H9 (cell line): Measurements from ENCODE around the gene CACNA1A. TPM values are rescaled to one million over a fixed set of nuclear protein-coding genes. Genes with fewer than 3 reads are reported as not detected.

Experiments
- DNase-seq: peaks from one replicate; pipeline ENCODE4 v3.0.0-alpha.2; 2017
- H2AFZ ChIP-seq: one replicate; pipeline ENCODE4 v1.6.1; 2013; ENCODE audit warnings: mild to moderate bottlenecking, low read length, control low read depth, moderate library complexity
- H2AK5ac ChIP-seq: 2 replicates; pipeline ENCODE4 v1.6.1; 2013; ENCODE audit warnings: low read length, control low read depth, mixed read lengths; ENCODE audit not compliant: insufficient read length
- H2BK120ac ChIP-seq: one replicate; pipeline ENCODE4 v1.6.1; 2013; ENCODE audit warnings: low read depth, mild to moderate bottlenecking, low read length, control low read depth, inconsistent platforms; ENCODE audit not compliant: poor library complexity, severe bottlenecking
- H2BK12ac ChIP-seq: 2 replicates; pipeline ENCODE4 v1.6.1; 2013; ENCODE audit warnings: low read length, control low read depth, mixed read lengths, low read depth; ENCODE audit not compliant: insufficient read length
- H2BK15ac ChIP-seq: 2 replicates; pipeline ENCODE4 v1.6.1; 2013; ENCODE audit warnings: low read depth, low read length, control low read depth
- H2BK20ac ChIP-seq: one replicate; pipeline ENCODE4 v1.6.1; 2013; ENCODE audit warnings: low read depth, mild to moderate bottlenecking, low read length, control low read depth, inconsistent platforms; ENCODE audit not compliant: poor library complexity, severe bottlenecking
- H2BK5ac ChIP-seq: 2 replicates; pipeline ENCODE4 v1.6.1; 2013; ENCODE audit warnings: low read length, control low read depth, mixed read lengths; ENCODE audit not compliant: insufficient read length
- H3K14ac ChIP-seq: 2 replicates; pipeline ENCODE4 v1.6.1; 2013; ENCODE audit warnings: low read length, control low read depth; ENCODE audit not compliant: insufficient read depth
- H3K18ac ChIP-seq: 2 replicates; pipeline ENCODE4 v1.6.1; 2013; ENCODE audit warnings: low read depth, mild to moderate bottlenecking, mixed read lengths, low read length, control low read depth; ENCODE audit not compliant: insufficient read length
- H3K23ac ChIP-seq: 2 replicates; pipeline ENCODE4 v1.6.1; 2013; ENCODE audit warnings: low read length, control low read depth, mixed read lengths, low read depth; ENCODE audit not compliant: insufficient read length
- H3K23me2 ChIP-seq: 2 replicates; pipeline ENCODE4 v1.6.1; 2013; ENCODE audit warnings: low read depth, mild to moderate bottlenecking, mixed read lengths, low read length, control low read depth; ENCODE audit not compliant: insufficient read length, poor library complexity, severe bottlenecking
- H3K27ac ChIP-seq: 2 replicates; pipeline ENCODE4 v1.5.1; 2013; ENCODE audit warnings: low read length, control low read depth, mixed read lengths, low read depth; ENCODE audit not compliant: insufficient read length
- H3K27me3 ChIP-seq: 2 replicates; pipeline ENCODE4 v1.6.1; 2013; ENCODE audit warnings: low read length, control low read depth, inconsistent platforms; ENCODE audit not compliant: insufficient read depth
- H3K4ac ChIP-seq: 2 replicates; pipeline ENCODE4 v1.6.1; 2013; ENCODE audit warnings: low read depth, mild to moderate bottlenecking, control low read depth, inconsistent platforms, low read length, moderate library complexity
- H3K4me1 ChIP-seq: 2 replicates; pipeline ENCODE4 v1.6.1; 2013; ENCODE audit warnings: low read length, control low read depth, inconsistent platforms; ENCODE audit not compliant: insufficient read depth
- H3K4me2 ChIP-seq: 2 replicates; pipeline ENCODE4 v1.6.1; 2013; ENCODE audit warnings: low read length, control low read depth, mixed read lengths; ENCODE audit not compliant: insufficient read length, insufficient read depth
- H3K56ac ChIP-seq: 2 replicates; pipeline ENCODE4 v1.6.1; 2013; ENCODE audit warnings: low read depth, mild to moderate bottlenecking, mixed read lengths, low read length, control low read depth; ENCODE audit not compliant: insufficient read length
- H3K79me1 ChIP-seq: 2 replicates; pipeline ENCODE4 v1.6.1; 2013; ENCODE audit warnings: low read depth, mild to moderate bottlenecking, moderate library complexity, low read length, control low read depth, inconsistent platforms; ENCODE audit not compliant: insufficient read depth, poor library complexity, severe bottlenecking
- H3K79me2 ChIP-seq: 2 replicates; pipeline ENCODE4 v1.6.1; 2013; ENCODE audit warnings: low read length, control low read depth, inconsistent platforms; ENCODE audit not compliant: insufficient read depth
- H3K9ac ChIP-seq: 2 replicates; pipeline ENCODE4 v1.6.1; 2013; ENCODE audit warnings: low read length, control low read depth, mixed read lengths; ENCODE audit not compliant: insufficient read length; ENCODE audit errors: extremely low read depth
- H3K9me3 ChIP-seq: one replicate; pipeline ENCODE4 v1.6.1; 2013; ENCODE audit warnings: low read depth, low read length, inconsistent platforms; ENCODE audit not compliant: control insufficient read depth
- H3T11ph ChIP-seq: one replicate; pipeline ENCODE4 v1.6.1; 2013; ENCODE audit warnings: mild to moderate bottlenecking, low read length, control low read depth, inconsistent platforms
- H4K20me1 ChIP-seq: one replicate; pipeline ENCODE4 v1.6.1; 2013; ENCODE audit not compliant: control insufficient read depth, insufficient read length, insufficient read depth
- H4K5ac ChIP-seq: 2 replicates; pipeline ENCODE4 v1.6.1; 2013; ENCODE audit warnings: low read depth, mild to moderate bottlenecking, mixed read lengths, low read length, control low read depth; ENCODE audit not compliant: insufficient read length
- H4K8ac ChIP-seq: replicated peaks from 2 replicates; pipeline ENCODE4 v1.6.1; 2013; ENCODE audit warnings: low read length, control low read depth, mixed read lengths, low read depth; ENCODE audit not compliant: insufficient read length
- H4K91ac ChIP-seq: 2 replicates; pipeline ENCODE4 v1.6.1; 2013; ENCODE audit warnings: low read depth, mild to moderate bottlenecking, moderate library complexity, mixed read lengths, low read length, control low read depth; ENCODE audit not compliant: insufficient read length
- H3K27ac Mint-ChIP-seq, 3 experiments: 2 replicates in 2 of 3; 3 replicates in 1 of 3; pipeline ENCODE4 v1.8.0; 2020 to 2021; ENCODE audit warnings: mixed read lengths in 3 of 3, mild to moderate bottlenecking in 1 of 3, moderate library complexity in 1 of 3
- H3K27me3 Mint-ChIP-seq: 2 replicates; pipeline ENCODE4 v1.8.0; 2021; ENCODE audit warnings: low read depth, mild to moderate bottlenecking, moderate library complexity, mixed read lengths
- H3K36me3 Mint-ChIP-seq, 3 experiments: 2 replicates in 2 of 3; 3 replicates in 1 of 3; pipeline ENCODE4 v1.8.0; 2020 to 2021; ENCODE audit warnings: low read depth in 3 of 3, mixed read lengths in 3 of 3; ENCODE audit not compliant: insufficient read depth in 1 of 3
- H3K4me1 Mint-ChIP-seq, 2 experiments: 2 replicates each; pipeline ENCODE4 v1.8.0; 2020; ENCODE audit warnings: mixed read lengths in 2 of 2
- H3K4me3 Mint-ChIP-seq, 2 experiments: 2 replicates in 1 of 2; 3 replicates in 1 of 2; pipeline ENCODE4 v1.8.0; 2020 to 2021; ENCODE audit warnings: mild to moderate bottlenecking in 2 of 2, mixed read lengths in 2 of 2, moderate library complexity in 1 of 2
- H3K9me3 Mint-ChIP-seq, 2 experiments: 2 replicates in 1 of 2; 3 replicates in 1 of 2; pipeline ENCODE4 v1.8.0; 2020; ENCODE audit warnings: mild to moderate bottlenecking in 2 of 2, mixed read lengths in 2 of 2, moderate library complexity in 1 of 2
- CTCF ChIP-seq: fragments of 200-600 bp; sonication (generic); conservative IDR thresholded peaks from 3 replicates; pipeline ENCODE4 v1.8.0; 2021; ENCODE audit warnings: antibody characterized with exemption, mild to moderate bottlenecking
- WGBS: extraction: QIAGEN DNeasy Blood & Tissue Kit; methylation state at CpG from one replicate; pipeline ENCODE4 v1.1.7; 2013; ENCODE audit warnings: missing lambda C conversion rate, low lambda C conversion rate, mixed read lengths; ENCODE audit not compliant: insufficient read length; ENCODE audit errors: extremely low coverage; 5-methylcytosine and 5-hydroxymethylcytosine counted together
- total RNA-seq: library from RNA; stranded (reverse); gene quantifications from 2 replicates; pipeline ENCODE4 v1.2.1, GENCODE V29; 2021

The CACNA1A gene
- total RNA-seq, 1 experiment from 2014 or later, result 8.0 TPM

DNA sequence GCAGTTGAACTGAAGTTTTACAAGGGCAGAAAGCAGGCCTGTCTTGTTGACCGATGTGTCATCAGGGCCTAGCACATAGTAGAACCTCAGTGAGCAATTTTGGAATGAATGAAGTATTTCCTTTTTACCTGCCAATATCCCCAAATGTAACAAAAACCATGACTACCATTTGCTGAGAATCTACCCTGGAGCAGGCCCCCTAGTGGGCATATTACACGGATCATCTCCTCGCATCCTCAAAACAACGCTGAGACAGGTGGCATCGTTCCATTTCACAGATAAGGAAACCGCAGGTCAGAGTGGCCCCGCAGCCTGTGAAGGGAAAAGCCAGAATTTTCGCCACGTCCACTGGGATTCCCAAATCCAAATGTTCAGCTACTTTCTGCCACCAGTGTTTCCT, 77.9 kb downstream of the CACNA1A start:
- H3K79me2 ChIP-seq, result no peaks in the 10 kb centered on the region
- H3K4me1 Mint-ChIP-seq, result peaks cover 0 to 4% of the 10 kb centered on the region in 2 experiments; a peak in 2 of 4 replicates
- H3K4ac ChIP-seq, result no peak overlapping the region
- H3K14ac ChIP-seq, result no peak overlapping the region
- no peak overlapping the region for H3K4me2 ChIP-seq
- no peak overlapping the region for H3K4me3 Mint-ChIP-seq
- DNase-seq, result peak; percentile 38
- TF ChIP-seq CTCF, result peak; percentile 72
- no peak overlapping the region for H3K23ac ChIP-seq
- no peak overlapping the region for H2BK12ac ChIP-seq
- H3K9me3 Mint-ChIP-seq, result peaks cover 9 to 16% of the 10 kb centered on the region in 2 experiments
- peaks cover 3% of the 10 kb centered on the region for H3K9me3 ChIP-seq
- H3K23me2 ChIP-seq, result peaks cover 8% of the 10 kb centered on the region
- no peak overlapping the region for H3K27ac Mint-ChIP-seq
- no peak overlapping the region for H4K91ac ChIP-seq
- no peak overlapping the region for H3T11ph ChIP-seq
- H3K36me3 Mint-ChIP-seq, result peaks cover 0 to 7% (median 5%) of the 10 kb centered on the region in 3 experiments; a peak in 5 of 7 replicates
- H2BK20ac ChIP-seq, result no peak overlapping the region
- H3K27ac ChIP-seq, result no peak overlapping the region
- no peak overlapping the region for H2BK120ac ChIP-seq
- no peaks in the 10 kb centered on the region for H3K4me1 ChIP-seq
- H3K56ac ChIP-seq, result no peak overlapping the region
- H3K27me3 ChIP-seq, result no peaks in the 10 kb centered on the region
- H2AFZ ChIP-seq, result no peak overlapping the region
- H2BK15ac ChIP-seq, result no peak overlapping the region
- H4K20me1 ChIP-seq, result no peaks in the 10 kb centered on the region
- no peaks in the 10 kb centered on the region for H3K79me1 ChIP-seq
- H3K27me3 Mint-ChIP-seq, result peaks cover 5% of the 10 kb centered on the region
- no peak overlapping the region for H3K9ac ChIP-seq
- WGBS, result no CpG with 5 or more reads among the region's 9 CpGs
- H4K5ac ChIP-seq, result no peak overlapping the region
- H2AK5ac ChIP-seq, result no peak overlapping the region
- no peak overlapping the region for H3K18ac ChIP-seq
- no peak overlapping the region for H2BK5ac ChIP-seq
- H4K8ac ChIP-seq, result no peak overlapping the region
